Panc1 (cell line): ENCODE results near the gene OR5A2. TPM values are rescaled to one million over a fixed set of nuclear protein-coding genes. Genes with fewer than 3 reads are reported as not detected.

Experiments
- ATAC-seq: fragments of 200-7000 bp; cut with Tn5 transposase; 2 replicates; pipeline ENCODE4 v1.9.1; 2020; ENCODE audit warnings: mild to moderate bottlenecking, moderate library complexity
- BruUV-seq: library from RNA; stranded (reverse); fragments of 400-500 nt; replicated peaks from 2 replicates; lab custom pipeline; 2021; lab: Mats Ljungman, UMichigan
- CTCF ChIA-PET: fragments of 300-600 bp; sonication (Branson Sonifier 250); formaldehyde crosslinking; loops from one replicate; lab custom pipeline; 2022; ENCODE audit warnings: antibody characterized with exemption; lab: Charles Lee
- POLR2A ChIA-PET: fragments of 300-600 bp; sonication (Branson Sonifier 250); formaldehyde crosslinking; loops from one replicate; lab custom pipeline; 2022; ENCODE audit warnings: antibody characterized with exemption; lab: Charles Lee
- DNase-seq: peaks from one replicate; pipeline ENCODE4 v3.0.0-alpha.2; 2010; ENCODE audit warnings: low read depth, low spot score
- H3K27ac ChIP-seq: 2 replicates; pipeline ENCODE4 v1.5.1; 2011; ENCODE audit warnings: mild to moderate bottlenecking, low read length, inconsistent platforms
- H3K27me3 ChIP-seq: fragments of 200-500 bp; sonication (Bioruptor generic); 2 replicates; pipeline ENCODE4 v1.6.0; 2014; ENCODE audit warnings: low read length, inconsistent platforms; ENCODE audit not compliant: control insufficient read depth, insufficient read depth
- H3K36me3 ChIP-seq: fragments of 200-500 bp; sonication (Bioruptor generic); 2 replicates; pipeline ENCODE4 v1.5.1; 2014; ENCODE audit warnings: inconsistent platforms, mild to moderate bottlenecking, low read length, moderate library complexity; ENCODE audit not compliant: control insufficient read depth, insufficient read depth
- H3K4me1 ChIP-seq: 2 replicates; pipeline ENCODE4 v1.5.1; 2011; ENCODE audit warnings: inconsistent platforms, mild to moderate bottlenecking, low read length, moderate library complexity; ENCODE audit not compliant: control insufficient read depth, insufficient read depth
- H3K4me3 ChIP-seq, 2 experiments: 2 replicates each; pipeline ENCODE4 v1.5.1; 2011 to 2012; ENCODE audit warnings: low read depth in 2 of 2, low read length in 2 of 2, mild to moderate bottlenecking in 2 of 2, inconsistent platforms in 1 of 2, moderate library complexity in 1 of 2
- H3K9me3 ChIP-seq: fragments of 200-500 bp; sonication (Bioruptor generic); 2 replicates; pipeline ENCODE4 v1.5.1; 2014; ENCODE audit warnings: low read depth, mild to moderate bottlenecking, inconsistent platforms, low read length, moderate library complexity; ENCODE audit not compliant: control insufficient read depth, insufficient read depth
- POLR2AphosphoS5 ChIP-seq: IDR thresholded peaks from 2 replicates; pipeline ENCODE4 v1.6.1; 2012; ENCODE audit warnings: mild to moderate bottlenecking, low read depth, low read length, moderate library complexity
- SIN3A ChIP-seq: IDR thresholded peaks from 2 replicates; pipeline ENCODE4 v1.6.1; 2012; ENCODE audit warnings: low read depth, mild to moderate bottlenecking, low read length, moderate library complexity, borderline replicate concordance; ENCODE audit not compliant: insufficient read depth
- TCF7L2 ChIP-seq: IDR thresholded peaks from 2 replicates; pipeline ENCODE4 v1.6.1; 2011; ENCODE audit warnings: mild to moderate bottlenecking, low read depth, low read length, inconsistent platforms
- in situ Hi-C: cut with HindIII; loops from 2 replicates; pipeline ENCODE4 v1.10.0; 2016; ENCODE audit warnings: low sequenced_read_pairs, low pct_unique_long_range_greater_than_20kb
- intact Hi-C: fragments of 100-400 bp; cut with micrococcal nuclease; formaldehyde crosslinking; loops from one replicate; pipeline ENCODE4 v1.10.0; 2022; ENCODE audit not compliant: unreplicated experiment
- total RNA-seq: library from RNA; stranded (reverse); gene quantifications from one replicate; pipeline ENCODE4 v1.2.1, GENCODE V29; 2021; ENCODE audit not compliant: unreplicated experiment
- TF ChIP-seq, protein P1 (sequence below), 2 experiments: IDR thresholded peaks; 2 replicates each; pipeline ENCODE4 v1.6.1; 2011 to 2012; ENCODE audit warnings: low read depth in 2 of 2, control low read depth in 1 of 2, low read length in 1 of 2, mild to moderate bottlenecking in 1 of 2, moderate library complexity in 1 of 2; ENCODE audit not compliant: insufficient read depth in 1 of 2
- TF ChIP-seq, protein P2 (sequence below): fragments of 450-650 bp; IDR thresholded peaks from 2 replicates; pipeline ENCODE4 v1.5.1; 2017; ENCODE audit warnings: mild to moderate bottlenecking

OR5A2 gene
- total RNA-seq, 1 experiment from 2014 or later, result not detected

DNA sequence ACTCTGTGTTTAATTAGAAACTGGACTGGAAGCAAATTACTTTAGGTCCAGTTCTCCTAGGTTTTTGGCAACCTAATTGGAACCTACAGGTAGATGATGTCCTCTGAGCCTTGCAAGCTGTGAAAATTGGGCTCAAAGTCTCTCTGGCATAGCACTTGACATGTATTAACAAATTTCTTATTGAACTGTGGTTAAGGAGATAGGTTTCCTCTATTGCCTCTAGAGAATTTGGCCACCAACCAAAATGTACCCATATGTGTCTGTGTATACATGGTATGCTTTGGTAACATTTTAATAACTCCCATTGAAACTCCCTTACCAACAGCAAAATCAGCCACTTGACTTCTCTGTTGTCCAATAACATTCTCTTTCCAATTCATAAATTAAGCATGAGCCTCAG, 46.8 kb upstream of the OR5A2 start, which contains the start of gene OR4D10:
Gene OR4D10, plus strand, starts transcription at position 301 of the 400 bp plus-strand sequence. CDS start 4,115 bp downstream, outside the sequence.
- BruUV-seq, result no TSS peak
- intact Hi-C loops (no loop called here), in situ Hi-C loops (no loop called here)
- TF ChIP-seq SIN3A, result no peak
- no peak for ATAC-seq
- ChIA-PET CTCF (no interaction called here), POLR2A (no interaction called here)
- Histone ChIP-seq H3K36me3 (no peaks in the 10 kb centered on the region), H3K27ac (no peak within 1 kb of the TSS), H3K4me1 (no peaks in the 10 kb centered on the region), H3K9me3 (no peaks in the 10 kb centered on the region), H3K27me3 (peaks cover 4% of the 10 kb centered on the region), H3K4me3 (no peak within 1 kb of the TSS)
- no peak for DNase-seq

DNA sequence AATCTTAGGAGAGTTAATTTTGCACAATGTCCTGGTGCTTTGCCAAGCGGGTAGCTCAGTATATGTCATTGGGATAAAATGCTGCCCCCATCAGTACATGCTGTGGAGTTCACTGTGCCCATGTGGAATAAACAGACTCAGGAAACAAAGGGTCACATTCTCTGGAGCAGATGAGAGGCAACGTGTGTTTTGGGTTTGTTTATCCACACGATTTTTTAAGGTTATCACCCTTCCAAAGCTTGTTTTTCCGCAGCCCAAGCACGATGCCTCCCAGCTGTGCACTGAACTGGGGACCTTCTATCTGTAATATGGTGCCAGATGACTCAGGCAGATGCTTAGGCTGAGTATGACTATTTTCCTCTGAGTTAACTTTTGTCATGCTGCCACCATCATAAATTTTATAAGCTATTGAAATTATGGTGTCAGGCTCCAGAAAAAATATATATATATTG, 37.0 kb upstream of the OR5A2 start:
- no peak for ATAC-seq
- no TSS peak for BruUV-seq
- CTCF ChIA-PET, result interaction anchor here (0.7 kb wide), 1 partner anchor 291 kb away, joined by 3 read pairs; the partner anchor contains the start of gene DTX4

More for the DNA sequence above, 37.0 kb upstream of the OR5A2 start:
- no peak for DNase-seq
- Histone ChIP-seq H3K27ac (no peak overlapping the region), H3K4me3 (no peak overlapping the region), H3K4me1 (no peaks in the 10 kb centered on the region), H3K36me3 (no peaks in the 10 kb centered on the region), H3K9me3 (no peaks in the 10 kb centered on the region), H3K27me3 (no peaks in the 10 kb centered on the region)
- TF ChIP-seq POLR2AphosphoS5 (no peak), TCF7L2 (no peak), SIN3A (no peak)
- TF ChIP-seq, protein P1, sequence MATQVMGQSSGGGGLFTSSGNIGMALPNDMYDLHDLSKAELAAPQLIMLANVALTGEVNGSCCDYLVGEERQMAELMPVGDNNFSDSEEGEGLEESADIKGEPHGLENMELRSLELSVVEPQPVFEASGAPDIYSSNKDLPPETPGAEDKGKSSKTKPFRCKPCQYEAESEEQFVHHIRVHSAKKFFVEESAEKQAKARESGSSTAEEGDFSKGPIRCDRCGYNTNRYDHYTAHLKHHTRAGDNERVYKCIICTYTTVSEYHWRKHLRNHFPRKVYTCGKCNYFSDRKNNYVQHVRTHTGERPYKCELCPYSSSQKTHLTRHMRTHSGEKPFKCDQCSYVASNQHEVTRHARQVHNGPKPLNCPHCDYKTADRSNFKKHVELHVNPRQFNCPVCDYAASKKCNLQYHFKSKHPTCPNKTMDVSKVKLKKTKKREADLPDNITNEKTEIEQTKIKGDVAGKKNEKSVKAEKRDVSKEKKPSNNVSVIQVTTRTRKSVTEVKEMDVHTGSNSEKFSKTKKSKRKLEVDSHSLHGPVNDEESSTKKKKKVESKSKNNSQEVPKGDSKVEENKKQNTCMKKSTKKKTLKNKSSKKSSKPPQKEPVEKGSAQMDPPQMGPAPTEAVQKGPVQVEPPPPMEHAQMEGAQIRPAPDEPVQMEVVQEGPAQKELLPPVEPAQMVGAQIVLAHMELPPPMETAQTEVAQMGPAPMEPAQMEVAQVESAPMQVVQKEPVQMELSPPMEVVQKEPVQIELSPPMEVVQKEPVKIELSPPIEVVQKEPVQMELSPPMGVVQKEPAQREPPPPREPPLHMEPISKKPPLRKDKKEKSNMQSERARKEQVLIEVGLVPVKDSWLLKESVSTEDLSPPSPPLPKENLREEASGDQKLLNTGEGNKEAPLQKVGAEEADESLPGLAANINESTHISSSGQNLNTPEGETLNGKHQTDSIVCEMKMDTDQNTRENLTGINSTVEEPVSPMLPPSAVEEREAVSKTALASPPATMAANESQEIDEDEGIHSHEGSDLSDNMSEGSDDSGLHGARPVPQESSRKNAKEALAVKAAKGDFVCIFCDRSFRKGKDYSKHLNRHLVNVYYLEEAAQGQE (IDR thresholded peaks at IDR 0.05; ENCODE audit: insufficient read depth in 1 of 2, low read depth in 2 of 2, low read length in 1 of 2), result no peak
- TF ChIP-seq, protein P2, sequence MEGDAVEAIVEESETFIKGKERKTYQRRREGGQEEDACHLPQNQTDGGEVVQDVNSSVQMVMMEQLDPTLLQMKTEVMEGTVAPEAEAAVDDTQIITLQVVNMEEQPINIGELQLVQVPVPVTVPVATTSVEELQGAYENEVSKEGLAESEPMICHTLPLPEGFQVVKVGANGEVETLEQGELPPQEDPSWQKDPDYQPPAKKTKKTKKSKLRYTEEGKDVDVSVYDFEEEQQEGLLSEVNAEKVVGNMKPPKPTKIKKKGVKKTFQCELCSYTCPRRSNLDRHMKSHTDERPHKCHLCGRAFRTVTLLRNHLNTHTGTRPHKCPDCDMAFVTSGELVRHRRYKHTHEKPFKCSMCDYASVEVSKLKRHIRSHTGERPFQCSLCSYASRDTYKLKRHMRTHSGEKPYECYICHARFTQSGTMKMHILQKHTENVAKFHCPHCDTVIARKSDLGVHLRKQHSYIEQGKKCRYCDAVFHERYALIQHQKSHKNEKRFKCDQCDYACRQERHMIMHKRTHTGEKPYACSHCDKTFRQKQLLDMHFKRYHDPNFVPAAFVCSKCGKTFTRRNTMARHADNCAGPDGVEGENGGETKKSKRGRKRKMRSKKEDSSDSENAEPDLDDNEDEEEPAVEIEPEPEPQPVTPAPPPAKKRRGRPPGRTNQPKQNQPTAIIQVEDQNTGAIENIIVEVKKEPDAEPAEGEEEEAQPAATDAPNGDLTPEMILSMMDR, result no peak
- intact Hi-C loops, result no loop called here
- in situ Hi-C loops, result no loop called here
- POLR2A ChIA-PET, result no interaction called here
